Left lung (tissue), 10 donors: ENCODE data around the gene TIGD3. TPM values are rescaled to one million over a fixed set of nuclear protein-coding genes. Genes with fewer than 3 reads are reported as not detected.

Source experiments
- ATAC-seq: fragments of 200-7000 bp; cut with Tn5 transposase; one replicate; pipeline ENCODE4 v1.9.1; 2020; ENCODE audit warnings: moderate library complexity
- DNase-seq, 4 donors: peaks; one replicate each; pipeline ENCODE4 v3.0.0-alpha.2; 2013 to 2020
- H3K27ac ChIP-seq, 2 donors: fragments of 200-600 bp; sonication (generic) in 1 of 2; one replicate each; pipeline versions ENCODE4 v1.5.0 to v1.8.0; 2020 to 2021
- H3K27me3 ChIP-seq, 2 donors: fragments of 200-600 bp; sonication (generic) in 1 of 2; one replicate each; pipeline versions ENCODE4 v1.5.0 to v1.8.0; 2020 to 2021
- H3K36me3 ChIP-seq, 2 donors: fragments of 200-600 bp; sonication (generic) in 1 of 2; one replicate each; pipeline versions ENCODE4 v1.5.0 to v1.8.0; 2020 to 2021
- H3K4me1 ChIP-seq, 2 donors: fragments of 200-600 bp; one replicate each; pipeline ENCODE4 v1.8.0; 2021
- H3K4me3 ChIP-seq, 2 donors: fragments of 200-600 bp; sonication (generic) in 1 of 2; one replicate each; pipeline versions ENCODE4 v1.5.0 to v1.8.0; 2020 to 2021; ENCODE audit warnings: mild to moderate bottlenecking in 1 of 2
- H3K9me3 ChIP-seq, 2 donors: fragments of 200-600 bp; sonication (generic) in 1 of 2; one replicate each; pipeline versions ENCODE4 v1.5.0 to v1.8.0; 2020 to 2021
- intact Hi-C, 2 donors: fragments of 100-400 bp; cut with DNase I; formaldehyde crosslinking; loops; one replicate each; pipeline versions ENCODE4 v1.11.2 to v1.14.2; 2022
- polyA plus RNA-seq, 6 donors: library from polyadenylated mRNA; unstranded; fragments of 120-200 nt; gene quantifications; one replicate each; pipeline ENCODE4 v1.2.1, GENCODE V29; 2013; ENCODE audit not compliant: insufficient read length in 6 of 6
- total RNA-seq, 2 donors: library from RNA; stranded (reverse); fragmentation: NEBNext Ultra II Directional; extraction: Animal tissue kit (Norgen Biotek cat#: 25700); gene quantifications; one replicate each; pipeline ENCODE4 v1.2.1, GENCODE V29; 2021
- TF ChIP-seq, protein P1 (sequence below), 2 donors: fragments of 200-600 bp; sonication (generic) in 1 of 2; IDR thresholded peaks; one replicate each; pipeline versions ENCODE4 v1.5.0 to v1.8.0; 2021; ENCODE audit warnings: antibody characterized with exemption in 2 of 2
- donor health status: DM: no; HTN: yes; CAD: no.
- donor health status: DM: no; HTN: no; CAD: no.

Gene TIGD3
- total and polyA plus RNA-seq, 8 donors: 0.14 to 0.39 (median 0.24) TPM; not detected in 1

GRCh38 chr11:65320386-65321075 is 34.0 kb upstream of the TIGD3 start:
- Histone ChIP-seq H3K27ac (no peak overlapping the region), H3K4me1 (peaks cover 22 to 50% of the 10 kb centered on the region in 2 donors), H3K9me3 (no peaks in the 10 kb centered on the region), H3K36me3 (peaks cover 0 to 33% of the 10 kb centered on the region in 2 donors), H3K27me3 (no peaks in the 10 kb centered on the region), H3K4me3 (no peak overlapping the region)
- TF ChIP-seq, protein P1, sequence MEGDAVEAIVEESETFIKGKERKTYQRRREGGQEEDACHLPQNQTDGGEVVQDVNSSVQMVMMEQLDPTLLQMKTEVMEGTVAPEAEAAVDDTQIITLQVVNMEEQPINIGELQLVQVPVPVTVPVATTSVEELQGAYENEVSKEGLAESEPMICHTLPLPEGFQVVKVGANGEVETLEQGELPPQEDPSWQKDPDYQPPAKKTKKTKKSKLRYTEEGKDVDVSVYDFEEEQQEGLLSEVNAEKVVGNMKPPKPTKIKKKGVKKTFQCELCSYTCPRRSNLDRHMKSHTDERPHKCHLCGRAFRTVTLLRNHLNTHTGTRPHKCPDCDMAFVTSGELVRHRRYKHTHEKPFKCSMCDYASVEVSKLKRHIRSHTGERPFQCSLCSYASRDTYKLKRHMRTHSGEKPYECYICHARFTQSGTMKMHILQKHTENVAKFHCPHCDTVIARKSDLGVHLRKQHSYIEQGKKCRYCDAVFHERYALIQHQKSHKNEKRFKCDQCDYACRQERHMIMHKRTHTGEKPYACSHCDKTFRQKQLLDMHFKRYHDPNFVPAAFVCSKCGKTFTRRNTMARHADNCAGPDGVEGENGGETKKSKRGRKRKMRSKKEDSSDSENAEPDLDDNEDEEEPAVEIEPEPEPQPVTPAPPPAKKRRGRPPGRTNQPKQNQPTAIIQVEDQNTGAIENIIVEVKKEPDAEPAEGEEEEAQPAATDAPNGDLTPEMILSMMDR (IDR thresholded peaks at IDR 0.05): no peak
- ATAC-seq (no peak), DNase-seq (peak in 1 of 4 donors; percentile 62)
- intact Hi-C loops: loop anchor here in 1 of 2 donors (10.0 kb wide), 1 partner anchor 46 kb away; no protein-coding TSS in a partner anchor

DNA sequence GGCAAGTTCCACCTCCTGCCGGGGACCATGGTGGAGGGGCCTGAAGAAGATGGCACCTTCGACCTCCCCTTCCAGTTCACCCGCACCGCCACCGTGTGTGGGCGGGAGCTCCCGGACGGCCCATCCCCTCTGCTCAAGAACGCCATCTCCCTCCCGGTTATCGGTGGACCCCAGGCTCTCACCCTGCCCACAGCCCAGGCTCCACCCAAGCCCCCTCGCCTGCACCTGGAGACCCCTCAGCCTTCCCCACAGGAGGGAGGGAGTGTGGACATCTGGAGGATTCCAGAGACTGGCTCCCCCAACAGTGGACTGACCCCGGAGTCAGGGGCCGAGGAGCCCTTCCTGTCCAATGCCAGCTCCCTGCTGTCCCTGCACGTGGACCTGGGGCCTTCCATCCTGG is 33.5 kb upstream of the TIGD3 start:
- H3K4me1 ChIP-seq: peaks cover 18 to 45% of the 10 kb centered on the region in 2 donors
- H3K27me3 ChIP-seq: no peaks in the 10 kb centered on the region
- peaks cover 0 to 33% of the 10 kb centered on the region in 2 donors for H3K36me3 ChIP-seq
- intact Hi-C loops: loop anchor here in 1 of 2 donors (10.0 kb wide), 1 partner anchor 46 kb away; no protein-coding TSS in a partner anchor
- DNase-seq (peak in 1 of 4 donors; percentile 46), ATAC-seq (no peak)
- no peak overlapping the region for H3K27ac ChIP-seq
- no peak overlapping the region for H3K4me3 ChIP-seq
- TF ChIP-seq, protein P1 (IDR thresholded peaks at IDR 0.05): no peak
- H3K9me3 ChIP-seq: no peaks in the 10 kb centered on the region

DNA sequence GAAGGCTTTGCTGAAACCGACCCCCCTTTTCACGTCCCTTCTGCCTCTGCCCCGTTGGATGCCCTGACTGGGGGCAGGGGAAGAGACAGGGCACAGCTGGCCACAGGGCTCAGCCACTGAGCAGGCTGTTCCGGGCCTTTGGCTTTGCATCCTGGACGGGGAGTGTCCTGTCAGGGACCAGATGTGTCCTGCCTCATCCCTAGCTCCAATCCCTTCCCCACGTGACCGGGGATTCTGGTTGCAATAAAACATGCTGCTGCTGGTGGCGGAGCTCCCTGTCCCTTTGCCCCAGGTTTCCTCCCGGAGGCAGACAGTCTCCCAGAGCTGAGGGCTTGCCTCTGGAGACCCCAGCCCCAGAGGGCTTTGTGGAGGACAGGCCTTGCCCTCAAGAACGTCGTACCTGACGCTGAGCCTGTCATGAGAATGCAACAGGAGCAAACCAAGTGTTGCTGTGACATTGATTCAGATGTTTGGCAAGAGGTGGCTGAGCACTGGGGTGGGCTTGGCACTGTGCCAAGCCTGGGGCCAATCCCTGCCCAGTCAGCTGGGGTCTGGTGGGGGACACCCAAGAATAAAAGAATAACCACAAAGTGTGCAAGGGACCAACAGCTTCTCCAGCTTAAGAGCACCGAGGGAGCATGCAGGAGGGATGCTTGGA is 32.6 kb upstream of the TIGD3 start:
- Histone ChIP-seq H3K36me3 (peaks cover 0 to 33% of the 10 kb centered on the region in 2 donors), H3K27me3 (no peaks in the 10 kb centered on the region), H3K4me3 (no peak overlapping the region), H3K27ac (no peak overlapping the region), H3K4me1 (peaks cover 11 to 36% of the 10 kb centered on the region in 2 donors), H3K9me3 (no peaks in the 10 kb centered on the region)
- DNase-seq (peak in 1 of 4 donors; percentile 40), ATAC-seq (no peak)
- intact Hi-C loops: loop anchor here in 1 of 2 donors (10.0 kb wide), 1 partner anchor 47 kb away; no protein-coding TSS in a partner anchor
- TF ChIP-seq, protein P1 (IDR thresholded peaks at IDR 0.05): no peak

GRCh38 chr11:65323813-65324212 is 30.7 kb upstream of the TIGD3 start:
- ATAC-seq: peak; percentile 16
- DNase-seq: peak in 1 of 4 donors; percentile 42

More at GRCh38 chr11:65323813-65324212, 30.7 kb upstream of the TIGD3 start:
- no peaks in the 10 kb centered on the region for H3K9me3 ChIP-seq
- no peaks in the 10 kb centered on the region for H3K27me3 ChIP-seq
- peaks cover 0 to 33% of the 10 kb centered on the region in 2 donors for H3K36me3 ChIP-seq
- intact Hi-C loops: loop anchor here in 1 of 2 donors (10.0 kb wide), 1 partner anchor 49 kb away; no protein-coding TSS in a partner anchor
- no peak overlapping the region for H3K27ac ChIP-seq
- TF ChIP-seq, protein P1 (IDR thresholded peaks at IDR 0.05): no peak
- peaks cover 0 to 22% of the 10 kb centered on the region in 2 donors for H3K4me1 ChIP-seq
- no peak overlapping the region for H3K4me3 ChIP-seq
